Gastrocnemius medialis (tissue), 4 donors: ENCODE results near the gene PTPN12.

Experiments
- POLR2A ChIP-seq, 2 donors: fragments of 450-650 bp; IDR thresholded peaks; one replicate each; pipeline ENCODE4 v1.6.1; 2017; ENCODE audit warnings: antibody characterized with exemption in 2 of 2, mild to moderate bottlenecking in 2 of 2, moderate library complexity in 2 of 2
- TF ChIP-seq, protein P1 (sequence below), 5 experiments: fragments of 450-650 bp in 3 of 5; fragments of 200-600 bp in 2 of 5; sonication (generic) in 2 of 5; IDR thresholded peaks in 4 of 5; conservative IDR thresholded peaks in 1 of 5; 1 replicate in 4 of 5; 2 replicates in 1 of 5; pipeline ENCODE4 v1.5.1; 2016 to 2019; ENCODE audit warnings: antibody characterized with exemption in 5 of 5, mild to moderate bottlenecking in 3 of 5, moderate library complexity in 3 of 5

DNA sequence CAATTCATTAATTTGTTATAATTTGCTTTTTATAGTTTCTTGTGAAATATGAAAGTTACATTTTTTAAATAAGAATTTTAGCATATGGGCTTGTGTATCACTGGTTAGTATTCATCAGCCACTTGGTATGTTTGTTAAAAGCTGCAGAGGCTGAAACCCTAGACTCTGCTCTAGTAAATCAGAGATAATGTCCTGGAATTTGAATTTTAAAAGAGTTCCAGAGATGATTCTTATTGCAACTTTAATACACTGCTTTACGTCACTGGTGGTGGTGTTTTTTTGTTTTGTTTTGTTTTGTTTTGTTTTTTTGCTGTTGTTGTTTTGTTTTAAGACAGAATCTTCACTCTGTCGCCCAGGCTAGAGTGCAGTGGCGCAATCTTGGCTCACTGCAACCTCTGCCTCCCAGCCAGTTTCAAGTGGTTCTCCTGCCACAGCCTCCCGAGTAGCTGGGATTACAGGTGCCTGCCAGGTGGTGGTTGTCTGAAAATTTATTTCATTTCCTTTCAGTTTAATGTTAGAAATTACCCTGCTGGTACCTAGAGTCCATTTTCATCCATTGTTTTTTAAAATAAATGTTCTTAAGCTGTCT lies 43.8 kb downstream of the PTPN12 start:
- TF ChIP-seq, protein P1, sequence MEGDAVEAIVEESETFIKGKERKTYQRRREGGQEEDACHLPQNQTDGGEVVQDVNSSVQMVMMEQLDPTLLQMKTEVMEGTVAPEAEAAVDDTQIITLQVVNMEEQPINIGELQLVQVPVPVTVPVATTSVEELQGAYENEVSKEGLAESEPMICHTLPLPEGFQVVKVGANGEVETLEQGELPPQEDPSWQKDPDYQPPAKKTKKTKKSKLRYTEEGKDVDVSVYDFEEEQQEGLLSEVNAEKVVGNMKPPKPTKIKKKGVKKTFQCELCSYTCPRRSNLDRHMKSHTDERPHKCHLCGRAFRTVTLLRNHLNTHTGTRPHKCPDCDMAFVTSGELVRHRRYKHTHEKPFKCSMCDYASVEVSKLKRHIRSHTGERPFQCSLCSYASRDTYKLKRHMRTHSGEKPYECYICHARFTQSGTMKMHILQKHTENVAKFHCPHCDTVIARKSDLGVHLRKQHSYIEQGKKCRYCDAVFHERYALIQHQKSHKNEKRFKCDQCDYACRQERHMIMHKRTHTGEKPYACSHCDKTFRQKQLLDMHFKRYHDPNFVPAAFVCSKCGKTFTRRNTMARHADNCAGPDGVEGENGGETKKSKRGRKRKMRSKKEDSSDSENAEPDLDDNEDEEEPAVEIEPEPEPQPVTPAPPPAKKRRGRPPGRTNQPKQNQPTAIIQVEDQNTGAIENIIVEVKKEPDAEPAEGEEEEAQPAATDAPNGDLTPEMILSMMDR (IDR thresholded peaks at IDR 0.05 in 4 of 5, conservative IDR thresholded peaks at IDR 0.05 in 1 of 5): no peak
- no peak for TF ChIP-seq POLR2A (IDR thresholded peaks at IDR 0.05)
